ENCODE results near the gene CAMK2B.

Gene CAMK2B

GRCh38 chr7:44325201-44325671 lies at the start of gene CAMK2B:
CAMK2B (minus strand) TSS chr7:44325594; CDS start chr7:44325421, 173 bp downstream.
- no peak for DNase-seq (ENCODE audit: low read depth)

DNA sequence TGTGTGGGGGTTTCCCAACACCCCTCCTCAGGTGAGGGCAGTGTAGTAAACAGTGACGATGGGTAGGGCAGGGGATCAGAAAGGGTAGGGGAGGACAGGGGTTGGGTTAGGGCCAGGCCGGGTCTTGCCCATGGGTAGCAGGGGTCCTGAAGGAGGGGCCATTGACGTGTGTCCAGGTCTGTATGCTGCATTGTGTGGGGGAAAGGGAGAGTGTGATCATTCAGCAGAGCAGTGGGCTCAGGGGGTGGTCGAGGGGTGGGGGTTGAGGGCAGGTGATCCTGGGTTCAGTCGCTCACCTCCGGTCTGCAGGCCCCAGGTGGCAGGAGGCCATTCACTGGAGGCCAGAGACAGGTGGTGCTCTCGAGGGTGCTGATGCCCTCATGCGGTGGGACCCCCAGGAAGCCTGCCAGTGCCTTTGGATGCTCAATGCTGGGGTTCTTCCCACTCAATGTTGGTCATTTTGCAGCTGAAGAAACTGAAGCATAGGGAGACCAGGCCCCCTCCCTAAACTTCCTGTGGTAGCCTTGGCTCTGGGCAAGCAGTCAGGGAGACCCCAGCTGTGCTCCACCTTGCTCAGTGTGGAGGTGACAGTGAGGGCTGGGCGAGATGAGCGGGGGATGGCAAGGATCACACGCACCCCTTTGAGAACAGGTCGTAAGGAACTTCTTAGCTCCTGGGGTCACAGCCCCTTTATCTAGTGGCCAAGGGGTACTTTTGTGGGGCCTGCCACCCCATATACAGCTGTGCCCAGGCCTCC lies 48.8 kb upstream of the CAMK2B start:
- no peak for DNase-seq (ENCODE audit: low read depth)

- DNase-seq (ENCODE audit: low read depth), result no peak
Measured at GRCh38 chr7:44373418-44373740, 48.0 kb upstream of the CAMK2B start.

- DNase-seq (ENCODE audit: low read depth), result no peak
Measured at GRCh38 chr7:44372560-44373417, 47.4 kb upstream of the CAMK2B start.

- no peak for DNase-seq (ENCODE audit: low read depth)
Measured at GRCh38 chr7:44368885-44369284, 43.5 kb upstream of the CAMK2B start.

DNA sequence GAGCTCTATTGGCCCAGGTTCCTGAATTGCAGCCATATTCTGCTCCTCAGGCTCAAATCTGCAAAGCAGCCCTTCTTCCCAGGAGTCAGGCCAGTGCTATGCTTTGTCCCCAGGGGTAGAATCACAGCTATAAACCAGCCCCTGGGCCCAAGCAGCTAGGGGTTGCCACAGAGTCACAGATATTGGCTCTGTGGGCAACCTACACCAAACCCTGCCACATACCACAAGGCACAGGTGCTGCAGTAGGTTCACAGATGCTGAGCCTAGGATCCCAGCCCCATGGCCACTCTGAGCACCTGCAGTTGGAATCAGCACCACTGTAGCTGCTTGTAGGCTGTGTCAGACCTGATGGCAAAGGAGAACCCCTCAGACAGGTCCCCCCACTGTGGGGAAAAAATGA lies 43.1 kb upstream of the CAMK2B start:
- no peak for DNase-seq (ENCODE audit: low read depth)

DNA sequence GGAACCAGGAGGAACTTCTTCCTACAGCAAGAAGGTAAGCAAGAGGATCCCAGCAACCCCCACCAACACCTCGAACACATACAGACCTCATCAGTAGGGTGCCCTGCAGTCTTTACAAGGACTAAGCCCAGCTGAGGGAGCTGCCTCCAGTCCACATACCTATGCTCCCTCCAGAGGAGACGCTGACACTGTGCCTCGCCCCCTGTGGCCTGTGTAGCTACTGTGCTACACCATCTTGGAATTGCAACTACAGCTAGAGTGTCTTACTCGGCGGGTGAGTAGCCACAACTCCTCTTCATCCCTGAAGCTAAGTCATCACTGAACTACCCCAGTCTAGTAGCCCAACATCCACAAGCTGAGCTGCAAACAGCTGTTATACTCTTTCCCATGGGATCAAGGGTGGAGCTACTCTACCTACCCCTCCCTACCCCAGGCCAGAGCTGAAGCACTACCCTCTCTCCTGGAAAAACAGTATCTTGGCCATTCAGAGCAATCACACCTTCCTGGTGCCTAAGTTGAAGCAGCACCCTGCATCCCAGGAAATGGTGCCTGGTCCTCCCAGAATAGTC lies 42.2 kb upstream of the CAMK2B start:
- DNase-seq (ENCODE audit: low read depth), result no peak

DNA sequence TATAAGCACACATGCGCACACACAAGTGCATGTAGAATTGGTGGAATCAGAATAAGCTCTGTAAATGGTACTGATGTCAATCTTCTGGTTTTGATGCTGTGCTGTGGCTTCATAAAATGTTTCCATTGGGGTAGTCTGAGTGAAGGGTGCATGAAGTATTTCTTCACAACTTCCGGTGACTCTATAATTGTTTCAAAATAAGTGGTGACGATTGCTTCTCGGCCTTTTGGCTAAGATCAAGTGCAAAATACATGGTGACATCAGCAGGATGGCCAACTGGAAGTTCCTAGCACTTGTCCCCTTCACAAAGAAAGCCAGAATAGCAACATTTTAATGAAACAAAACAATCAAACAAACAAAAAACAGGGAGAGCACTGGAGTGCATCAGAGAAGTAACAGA lies 41.6 kb upstream of the CAMK2B start:
- no peak for DNase-seq (ENCODE audit: low read depth)

DNA sequence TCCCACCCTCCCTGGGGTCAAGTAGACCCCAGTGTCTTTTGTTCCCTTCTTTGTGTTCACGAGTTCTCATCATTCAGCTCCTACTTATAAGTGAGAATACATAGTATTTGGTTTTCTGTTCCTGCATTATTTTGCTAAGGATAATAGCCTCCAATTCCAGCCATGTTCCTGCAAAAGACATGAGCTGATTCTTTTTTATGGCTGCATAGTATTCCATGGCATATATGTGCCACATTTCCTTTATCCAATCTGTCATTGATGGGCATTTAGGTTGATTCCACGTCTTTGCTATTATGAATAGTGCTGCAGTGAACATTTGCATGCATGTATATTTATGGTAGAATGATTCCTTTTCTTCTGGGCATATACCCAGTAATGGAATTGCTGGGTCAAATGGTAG lies 28.3 kb upstream of the CAMK2B start:
- DNase-seq (ENCODE audit: low read depth), result no peak

DNA sequence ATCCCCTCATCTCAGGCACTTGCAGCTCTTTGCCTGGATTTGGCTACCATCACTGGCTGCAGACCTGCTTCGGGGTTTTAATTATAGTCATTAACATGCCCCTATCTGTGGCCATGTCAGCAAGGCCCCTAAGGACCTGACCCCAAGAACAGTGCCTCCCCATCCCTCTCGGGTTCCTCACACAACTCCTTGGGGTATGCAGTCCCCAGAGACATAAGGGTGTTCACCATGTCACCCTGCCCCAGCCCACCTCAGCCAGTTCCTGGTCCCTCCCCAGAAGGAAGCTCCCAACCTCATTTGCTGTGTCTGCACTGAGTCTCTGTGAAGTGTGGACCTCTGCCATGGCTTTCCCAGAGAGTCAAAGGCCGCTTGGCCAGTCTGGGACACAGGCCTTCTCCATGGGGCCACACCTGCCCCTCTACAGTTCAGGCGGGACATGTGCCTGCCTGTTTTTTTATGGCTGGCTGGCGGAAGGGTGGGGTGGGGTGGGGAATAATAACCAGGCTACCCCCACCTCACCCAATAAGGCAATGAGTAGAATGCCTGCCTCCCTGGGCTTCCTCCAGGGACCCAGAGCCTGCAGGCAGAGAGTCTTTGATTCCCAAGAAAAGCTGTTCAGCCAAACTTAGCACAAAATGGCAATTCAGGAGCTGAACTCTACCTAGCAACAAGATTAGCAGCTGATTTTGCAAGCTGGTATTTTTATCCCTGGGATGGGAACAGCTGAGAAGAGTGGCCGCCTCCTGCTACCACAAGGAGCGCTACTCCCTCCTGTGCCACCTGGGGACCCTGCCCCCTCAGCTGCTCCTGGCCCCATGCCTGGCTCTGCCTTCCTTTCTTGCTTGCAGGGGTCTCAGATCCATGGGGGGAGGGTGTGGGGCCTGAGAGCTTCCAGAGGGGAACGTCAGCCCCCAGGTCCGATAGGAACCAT lies 23.7 kb upstream of the CAMK2B start:
- no peak for DNase-seq (ENCODE audit: low read depth)

GRCh38 chr7:44348300-44348699 lies 22.9 kb upstream of the CAMK2B start:
- no peak for DNase-seq (ENCODE audit: low read depth)

DNA sequence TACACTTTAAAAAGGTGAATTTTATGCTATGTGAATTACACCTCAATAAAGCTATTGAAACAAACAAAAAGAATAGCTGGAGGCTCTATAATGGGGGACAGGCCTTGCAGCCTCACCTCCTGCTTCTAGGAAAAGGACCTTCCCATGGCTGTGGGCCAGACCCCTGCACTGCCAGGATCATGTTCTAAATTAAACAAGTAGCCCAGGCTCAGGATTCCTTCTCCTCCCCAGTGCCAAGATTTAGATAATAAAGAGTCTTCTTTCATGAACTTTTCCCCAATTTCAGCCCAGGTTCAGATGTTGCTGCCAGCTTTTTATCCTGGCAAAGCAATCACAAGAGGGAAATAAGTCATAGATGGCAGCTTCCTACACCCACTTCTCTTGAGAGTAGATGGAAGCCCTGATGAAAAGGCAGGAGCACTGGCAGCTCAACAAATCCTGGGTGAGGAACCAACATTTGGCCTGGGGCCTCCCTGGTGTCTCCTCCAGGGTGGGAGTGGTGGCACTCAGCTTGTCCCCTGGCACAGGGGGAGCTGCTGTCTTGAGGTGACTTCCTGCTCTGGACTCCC lies 22.2 kb upstream of the CAMK2B start:
- no peak for DNase-seq (ENCODE audit: low read depth)

DNA sequence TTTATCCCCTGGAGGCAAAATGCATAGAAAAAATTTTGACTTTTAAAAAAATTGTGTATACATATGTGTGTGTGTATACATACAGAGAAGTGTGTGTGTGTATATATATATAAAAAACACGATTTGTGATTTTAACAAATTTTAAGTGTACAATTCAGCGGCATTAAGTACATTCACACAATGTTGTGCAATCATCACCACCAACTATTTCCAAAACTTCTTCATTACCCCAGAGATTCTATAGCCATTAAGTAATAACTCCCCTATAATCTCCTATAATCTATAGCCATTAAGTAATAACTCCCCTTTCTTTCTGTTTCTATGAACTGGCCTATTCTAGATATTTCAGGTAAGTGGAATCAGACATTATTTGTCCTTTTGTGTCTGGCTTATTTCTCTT lies 20.7 kb upstream of the CAMK2B start:
- no peak for DNase-seq (ENCODE audit: low read depth)

DNA sequence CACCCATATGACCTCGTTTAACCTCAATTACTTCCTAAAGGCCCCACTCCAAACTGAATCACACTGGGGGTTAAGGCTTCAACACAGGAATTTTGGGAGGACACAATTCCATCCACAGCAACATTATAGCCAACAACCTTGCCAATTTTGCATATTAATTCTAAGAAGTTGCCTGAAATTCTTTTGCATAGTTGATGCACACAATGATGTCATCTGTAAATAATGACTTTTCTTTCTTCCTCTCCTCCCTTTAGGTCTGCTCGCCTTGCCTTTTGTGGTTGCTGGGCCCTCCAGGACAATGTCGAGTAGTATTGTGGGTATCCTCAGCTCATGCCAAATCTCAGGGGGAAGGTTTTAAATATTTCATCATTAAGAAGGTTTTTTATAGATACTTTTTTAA lies 16.0 kb upstream of the CAMK2B start:
- no peak for DNase-seq (ENCODE audit: low read depth)

- no peak for DNase-seq (ENCODE audit: low read depth)
Measured at GRCh38 chr7:44338600-44338999, 13.2 kb upstream of the CAMK2B start.

DNA sequence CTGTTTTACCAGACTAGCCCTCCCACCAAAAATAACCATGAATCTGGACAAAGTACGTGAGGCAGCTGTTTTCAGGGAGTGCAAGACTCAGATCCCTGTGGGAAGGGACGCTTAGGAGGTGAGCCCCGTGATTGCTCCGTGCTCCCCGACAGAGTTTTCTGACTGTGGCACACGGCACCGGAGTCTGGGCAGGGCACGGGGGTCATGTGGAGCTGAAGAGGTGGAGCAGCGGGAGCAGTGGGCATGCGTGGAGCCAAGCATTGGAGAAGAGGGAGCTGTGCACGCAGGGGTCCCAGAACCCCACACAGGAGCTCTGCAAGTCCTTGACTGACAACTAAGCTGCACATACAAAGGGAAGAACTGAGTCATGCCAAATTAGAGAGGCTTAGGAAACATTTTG lies 11.1 kb upstream of the CAMK2B start:
- DNase-seq (ENCODE audit: low read depth), result no peak

GRCh38 chr7:44335184-44335583 lies 9.8 kb upstream of the CAMK2B start:
- no peak for DNase-seq (ENCODE audit: low read depth)

- DNase-seq (ENCODE audit: low read depth), result no peak
Measured at GRCh38 chr7:44334734-44335097, 9.3 kb upstream of the CAMK2B start.

- DNase-seq (ENCODE audit: low read depth), result no peak
Measured at GRCh38 chr7:44333911-44334733, 8.7 kb upstream of the CAMK2B start.

- no peak for DNase-seq (ENCODE audit: low read depth)
Measured at GRCh38 chr7:44331682-44332081, 6.3 kb upstream of the CAMK2B start.

DNA sequence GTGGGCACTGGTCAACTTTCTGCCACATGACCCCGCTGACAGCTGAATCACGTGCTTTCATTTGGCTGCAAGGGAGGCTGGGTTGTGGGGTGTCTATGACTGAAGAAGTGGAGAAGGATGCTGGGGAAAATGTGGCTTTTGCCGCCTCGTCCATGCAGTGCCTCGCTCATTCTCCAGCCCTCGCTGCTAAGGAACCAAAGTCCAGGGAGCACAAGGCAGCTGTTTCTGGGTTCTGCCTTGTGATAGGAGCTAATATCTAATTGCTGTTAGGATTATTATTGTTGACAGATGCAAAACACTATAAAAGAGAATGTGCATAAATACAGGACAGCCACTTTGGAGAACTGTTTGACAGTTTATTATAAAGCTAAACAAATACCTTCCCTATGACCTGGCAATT lies 4.9 kb upstream of the CAMK2B start:
- no peak for DNase-seq (ENCODE audit: low read depth)
